B cell (primary cell): Measurements from ENCODE around the gene MINDY4B. TPM values are rescaled to one million over a fixed set of nuclear protein-coding genes. Genes with fewer than 3 reads are reported as not detected.

Source experiments
- ATAC-seq: fragments of 200-7000 bp; cut with Tn5 transposase; one replicate; pipeline ENCODE4 v1.10.0; 2021; ENCODE audit warnings: low read depth, mild to moderate bottlenecking, moderate number of reproducible peaks, moderate library complexity
- CTCF ChIA-PET: fragments of 350-600 bp; sonication (Branson Sonifier 250); formaldehyde crosslinking; loops from one replicate; lab custom pipeline; 2021; ENCODE audit warnings: antibody characterized with exemption, inconsistent platforms; lab: Charles Lee
- POLR2A ChIA-PET: fragments of 350-600 bp; sonication (Branson Sonifier 250); formaldehyde crosslinking; loops from one replicate; lab custom pipeline; 2021; ENCODE audit warnings: antibody characterized with exemption; lab: Charles Lee
- DNase-seq: peaks from one replicate; pipeline ENCODE4 v3.0.0; 2013
- H2AFZ ChIP-seq: 2 replicates; pipeline ENCODE4 v1.6.1; 2012; ENCODE audit warnings: mild to moderate bottlenecking, low read depth, low read length; ENCODE audit not compliant: insufficient read depth, poor library complexity, severe bottlenecking
- H3K27ac ChIP-seq, 2 donors: 1 replicate in 1 of 2; 2 replicates in 1 of 2; pipeline ENCODE4 v1.5.1; 2012 to 2013; ENCODE audit warnings: low read length in 2 of 2, mild to moderate bottlenecking in 2 of 2, moderate library complexity in 1 of 2
- H3K27me3 ChIP-seq, 4 experiments: fragments of 200-600 bp in 1 of 4; sonication (generic) in 1 of 4; replicated peaks in 1 of 4; 1 replicate in 2 of 4; 2 replicates in 2 of 4; pipeline versions ENCODE4 v1.6.1 to v1.7.0; 2013 to 2016; ENCODE audit warnings: low read length in 3 of 4, mild to moderate bottlenecking in 2 of 4, mixed read lengths in 1 of 4, moderate library complexity in 1 of 4; ENCODE audit not compliant: insufficient read depth in 4 of 4, control insufficient read depth in 3 of 4; ENCODE audit errors: control extremely low read depth in 1 of 4
- H3K36me3 ChIP-seq, 2 experiments: replicated peaks in 1 of 2; 1 replicate in 1 of 2; 2 replicates in 1 of 2; pipeline versions ENCODE4 v1.6.1 to v1.7.1; 2013; ENCODE audit warnings: low read length in 1 of 2; ENCODE audit not compliant: insufficient read depth in 2 of 2, control insufficient read depth in 1 of 2; ENCODE audit errors: control extremely low read depth in 1 of 2, extremely low read depth in 1 of 2
- H3K4me1 ChIP-seq, 2 donors: fragments of 200-600 bp in 1 of 2; sonication (generic) in 1 of 2; 1 replicate in 1 of 2; 2 replicates in 1 of 2; pipeline versions ENCODE4 v1.5.1 to v1.6.1; 2013 to 2017; ENCODE audit warnings: low read length in 2 of 2; ENCODE audit not compliant: control insufficient read depth in 2 of 2, insufficient read depth in 2 of 2
- H3K4me2 ChIP-seq: replicated peaks from 2 replicates; pipeline ENCODE3; 2012; ENCODE audit warnings: mild to moderate bottlenecking, low read depth, low read length; ENCODE audit not compliant: poor library complexity, severe bottlenecking
- H3K4me3 ChIP-seq, 5 experiments: fragments of 200-600 bp in 1 of 5; sonication (generic) in 1 of 5; 1 replicate in 3 of 5; 2 replicates in 2 of 5; pipeline versions ENCODE4 v1.5.1 to v1.7.0; 2011 to 2016; ENCODE audit warnings: low read length in 4 of 5, mild to moderate bottlenecking in 4 of 5, low read depth in 2 of 5, control low read depth in 1 of 5, moderate library complexity in 1 of 5; ENCODE audit not compliant: insufficient read depth in 1 of 5; ENCODE audit errors: control extremely low read depth in 1 of 5, extremely low read depth in 1 of 5
- H3K79me2 ChIP-seq: fragments of 200-600 bp; sonication (generic); one replicate; pipeline ENCODE4 v1.6.0; 2016; ENCODE audit warnings: low read length; ENCODE audit not compliant: control insufficient read depth, insufficient read depth
- H3K9ac ChIP-seq: fragments of 200-600 bp; sonication (generic); 2 replicates; pipeline ENCODE4 v1.6.1; 2017; ENCODE audit warnings: mild to moderate bottlenecking, low read length, moderate library complexity
- H3K9me3 ChIP-seq, 3 donors: one replicate each; pipeline versions ENCODE4 v1.6.1 to v1.7.1; 2013; ENCODE audit warnings: low read length in 2 of 3; ENCODE audit not compliant: control insufficient read depth in 2 of 3, insufficient read depth in 1 of 3; ENCODE audit errors: control extremely low read depth in 1 of 3
- H4K20me1 ChIP-seq: 2 replicates; pipeline ENCODE4 v1.6.0; 2012; ENCODE audit warnings: mild to moderate bottlenecking, low read length; ENCODE audit not compliant: insufficient read depth, control insufficient read depth, poor library complexity, severe bottlenecking
- H3K27ac Mint-ChIP-seq: one replicate; pipeline ENCODE4 v1.8.0; 2021; ENCODE audit warnings: mixed read lengths
- H3K27me3 Mint-ChIP-seq: one replicate; pipeline ENCODE4 v1.8.0; 2021; ENCODE audit warnings: mixed read lengths
- H3K4me1 Mint-ChIP-seq: one replicate; pipeline ENCODE4 v1.8.0; 2021; ENCODE audit warnings: mixed read lengths
- H3K4me3 Mint-ChIP-seq: one replicate; pipeline ENCODE4 v1.8.0; 2021; ENCODE audit warnings: mixed read lengths
- H3K9me3 Mint-ChIP-seq: one replicate; pipeline ENCODE4 v1.8.0; 2022; ENCODE audit warnings: mixed read lengths; ENCODE audit not compliant: insufficient read depth
- EZH2 ChIP-seq: IDR thresholded peaks from 2 replicates; pipeline ENCODE4 v1.6.1; 2012; ENCODE audit warnings: borderline replicate concordance, low read depth, mild to moderate bottlenecking, moderate library complexity, low read length; ENCODE audit not compliant: insufficient read depth, poor library complexity, severe bottlenecking
- WGBS: methylation state at CpG from one replicate; pipeline ENCODE4 v1.1.5; 2013; ENCODE audit warnings: missing lambda C conversion rate; ENCODE audit not compliant: insufficient coverage; 5-methylcytosine and 5-hydroxymethylcytosine counted together
- intact Hi-C: fragments of 100-400 bp; cut with micrococcal nuclease; formaldehyde crosslinking; loops from one replicate; pipeline ENCODE4 v1.10.0; 2022
- polyA plus RNA-seq: library from polyadenylated mRNA; depleted of rRNA; stranded (reverse); fragments of >200 nt; gene quantifications from 2 replicates; pipeline ENCODE4 v1.2.3, GENCODE V29; 2012
- total RNA-seq, 2 donors: library from RNA; stranded (reverse); fragments of 120-200 nt in 1 of 2; gene quantifications; 1 replicate in 1 of 2; 2 replicates in 1 of 2; pipeline versions ENCODE4 v1.2.3 to v1.2.4, GENCODE V29; 2013 to 2022
- TF ChIP-seq, protein P1 (sequence below): fragments of 200-600 bp; IDR thresholded peaks from one replicate; pipeline ENCODE4 v1.8.0; 2022; ENCODE audit warnings: antibody characterized with exemption, mild to moderate bottlenecking

Gene MINDY4B
- total and polyA plus RNA-seq, 2 donors (not counting 1 experiment from before 2014, with no cell fraction given), result not detected

DNA sequence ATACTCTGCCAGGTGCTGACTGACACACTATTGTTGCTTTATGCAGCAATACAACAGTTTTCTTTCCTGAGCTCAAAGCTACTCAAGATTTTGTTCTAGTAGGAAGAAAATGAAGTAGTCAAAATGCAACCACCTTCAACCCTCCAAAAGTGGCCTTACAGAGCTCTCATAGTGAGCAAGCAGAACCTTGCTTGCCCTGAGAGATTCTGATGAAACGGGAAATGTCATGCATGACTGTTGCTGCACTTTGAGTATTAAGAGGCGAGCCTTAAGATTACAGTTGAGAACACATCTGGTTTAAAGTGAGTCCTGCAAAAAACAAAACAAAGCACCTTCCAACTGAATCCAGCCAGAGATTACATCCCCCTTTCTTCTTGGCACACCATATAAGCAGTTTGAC, 29.7 kb downstream of the MINDY4B start:
- no peaks in the 10 kb centered on the region for H3K79me2 ChIP-seq
- TF ChIP-seq, protein P1, sequence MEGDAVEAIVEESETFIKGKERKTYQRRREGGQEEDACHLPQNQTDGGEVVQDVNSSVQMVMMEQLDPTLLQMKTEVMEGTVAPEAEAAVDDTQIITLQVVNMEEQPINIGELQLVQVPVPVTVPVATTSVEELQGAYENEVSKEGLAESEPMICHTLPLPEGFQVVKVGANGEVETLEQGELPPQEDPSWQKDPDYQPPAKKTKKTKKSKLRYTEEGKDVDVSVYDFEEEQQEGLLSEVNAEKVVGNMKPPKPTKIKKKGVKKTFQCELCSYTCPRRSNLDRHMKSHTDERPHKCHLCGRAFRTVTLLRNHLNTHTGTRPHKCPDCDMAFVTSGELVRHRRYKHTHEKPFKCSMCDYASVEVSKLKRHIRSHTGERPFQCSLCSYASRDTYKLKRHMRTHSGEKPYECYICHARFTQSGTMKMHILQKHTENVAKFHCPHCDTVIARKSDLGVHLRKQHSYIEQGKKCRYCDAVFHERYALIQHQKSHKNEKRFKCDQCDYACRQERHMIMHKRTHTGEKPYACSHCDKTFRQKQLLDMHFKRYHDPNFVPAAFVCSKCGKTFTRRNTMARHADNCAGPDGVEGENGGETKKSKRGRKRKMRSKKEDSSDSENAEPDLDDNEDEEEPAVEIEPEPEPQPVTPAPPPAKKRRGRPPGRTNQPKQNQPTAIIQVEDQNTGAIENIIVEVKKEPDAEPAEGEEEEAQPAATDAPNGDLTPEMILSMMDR, result no peak
- TF ChIP-seq EZH2, result no peak
- H4K20me1 ChIP-seq, result no peaks in the 10 kb centered on the region
- no peaks in the 10 kb centered on the region for H3K27me3 Mint-ChIP-seq
- no peaks in the 10 kb centered on the region for H3K9me3 Mint-ChIP-seq
- no peaks in the 10 kb centered on the region for H3K27me3 ChIP-seq
- no peaks in the 10 kb centered on the region for H3K4me1 ChIP-seq
- no peak for ATAC-seq
- intact Hi-C loops, result no loop called here
- no CpG with 5 or more reads among the region's 2 CpGs for WGBS
- no peak overlapping the region for H3K9ac ChIP-seq
- no peak overlapping the region for H2AFZ ChIP-seq
- no peak overlapping the region for H3K4me3 Mint-ChIP-seq
- H3K9me3 ChIP-seq, result no peaks in the 10 kb centered on the region
- H3K4me1 Mint-ChIP-seq, result no peaks in the 10 kb centered on the region
- POLR2A ChIA-PET, result no interaction called here
- H3K27ac ChIP-seq, result no peak overlapping the region
- DNase-seq, result no peak
- no peak overlapping the region for H3K27ac Mint-ChIP-seq
- no peak overlapping the region for H3K4me2 ChIP-seq
- CTCF ChIA-PET, result no interaction called here
- no peak overlapping the region for H3K4me3 ChIP-seq
- no peaks in the 10 kb centered on the region for H3K36me3 ChIP-seq

DNA sequence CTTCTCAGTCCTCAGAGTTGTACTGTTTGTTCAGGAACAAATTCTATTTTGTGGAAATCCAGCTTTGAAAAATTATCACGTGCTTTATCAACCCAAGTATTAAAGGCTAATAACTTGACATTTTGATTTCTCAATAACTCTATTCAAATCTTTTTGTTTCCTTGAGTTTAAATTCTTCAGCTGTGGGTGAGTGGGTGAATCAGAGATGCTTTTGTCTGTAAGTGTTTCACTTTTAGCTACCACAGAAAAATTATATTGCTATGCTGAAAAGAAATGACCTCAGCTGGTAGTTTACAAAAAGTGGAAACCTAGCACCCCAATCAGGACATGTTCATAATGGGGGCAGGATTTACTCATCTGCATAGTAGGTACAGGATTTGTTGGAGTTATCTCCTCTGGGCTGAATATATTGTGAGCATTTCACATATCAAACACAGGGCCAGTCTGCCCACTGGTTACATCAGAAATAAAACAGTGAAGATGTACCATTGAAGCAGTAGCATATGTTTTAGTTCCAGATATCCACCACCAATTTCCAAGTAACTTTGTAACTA, 30.5 kb downstream of the MINDY4B start:
- CTCF ChIA-PET, result no interaction called here
- H3K4me1 Mint-ChIP-seq, result no peaks in the 10 kb centered on the region
- H3K27ac Mint-ChIP-seq, result no peak overlapping the region
- Histone ChIP-seq H3K4me2 (no peak overlapping the region), H3K27ac (no peak overlapping the region), H3K9me3 (no peaks in the 10 kb centered on the region), H3K79me2 (no peaks in the 10 kb centered on the region), H3K27me3 (no peaks in the 10 kb centered on the region), H3K4me1 (no peaks in the 10 kb centered on the region), H3K4me3 (no peak overlapping the region), H4K20me1 (no peaks in the 10 kb centered on the region), H2AFZ (no peak overlapping the region), H3K9ac (no peak overlapping the region), H3K36me3 (no peaks in the 10 kb centered on the region)
- no peak for DNase-seq
- TF ChIP-seq, protein P1, result no peak
- no peak for TF ChIP-seq EZH2
- no peak overlapping the region for H3K4me3 Mint-ChIP-seq
- no peaks in the 10 kb centered on the region for H3K27me3 Mint-ChIP-seq
- ATAC-seq, result no peak
- WGBS, result no CpG with 5 or more reads among the region's 1 CpG
- intact Hi-C loops, result no loop called here
- POLR2A ChIA-PET, result no interaction called here
- no peaks in the 10 kb centered on the region for H3K9me3 Mint-ChIP-seq
